ENCODE data around the gene SLC38A3. TPM values are rescaled to one million over a fixed set of nuclear protein-coding genes. Genes with fewer than 3 reads are reported as not detected.

The SLC38A3 gene
- total and polyA plus RNA-seq, 9 of the 15 experiments (the other 6 are each of a cell fraction or from before 2014, with no cell fraction given) = 0.09 to 0.38 (median 0.16) TPM; not detected in 6

DNA sequence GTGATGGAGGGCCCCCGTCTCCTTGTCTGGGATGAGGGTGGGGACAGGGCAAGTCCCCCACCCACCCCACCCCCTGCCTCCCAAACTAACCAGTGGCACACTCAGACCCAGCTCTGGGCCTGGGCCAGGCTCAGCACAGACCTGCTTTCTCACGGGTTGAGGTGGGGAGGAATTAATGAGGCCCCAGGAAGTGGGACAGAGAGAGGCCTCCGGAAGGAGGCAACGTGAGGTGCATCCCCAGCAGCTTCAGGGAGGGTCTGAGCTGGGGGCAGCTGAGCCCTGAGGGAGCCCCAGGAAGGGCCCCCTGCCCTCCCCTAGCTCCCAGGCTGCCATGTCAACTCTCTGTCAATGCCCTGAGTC lies 16.0 kb downstream of the SLC38A3 start:
- H3K4me2 ChIP-seq (ENCODE audit: insufficient read depth, low read length) = no peak overlapping the region
- ATAC-seq = no peak

More for the DNA sequence above, 16.0 kb downstream of the SLC38A3 start:
- CTCF ChIA-PET (ENCODE audit: low intra/inter-chr PET ratio) = no interaction called here
- no peaks in the 10 kb centered on the region for H3K9me3 ChIP-seq (replicated peaks; ENCODE audit: control insufficient read depth, insufficient read depth, low read depth, low read length)
- intact Hi-C loops (cut with micrococcal nuclease) (no loop called here), in situ Hi-C loops (cut with MboI) (no loop called here)
- no peak overlapping the region for H2AFZ ChIP-seq (ENCODE audit: low read depth, low read length)
- H3K4me3 ChIP-seq = no peak overlapping the region
- H3K27me3 ChIP-seq (ENCODE audit: control insufficient read depth in 2 of 2, insufficient read depth in 2 of 2, low read length in 2 of 2) = peaks cover 3 to 19% of the 10 kb centered on the region in 2 experiments; a peak in 2 of 5 replicates
- DNase-seq (ENCODE audit: extremely low read depth in 1 of 4, low spot score in 3 of 4) (no peak), FAIRE-seq (no peak)
- no peak overlapping the region for H3K9ac ChIP-seq (ENCODE audit: insufficient read depth in 1 of 2, low read depth in 2 of 2, low read length in 2 of 2)
- BruUV-seq (replicated peaks) = no TSS peak
- H4K20me1 ChIP-seq (replicated peaks; ENCODE audit: control insufficient read depth, insufficient read depth, low read length) = no peaks in the 10 kb centered on the region
- POLR2A ChIA-PET = interaction anchor here (0.7 to 0.9 kb wide), 2 partner anchors 11 to 71 kb away, joined by 3 read pairs; partner anchors contain the start of gene IFRD2
- no peak overlapping the region for H3K27ac ChIP-seq (ENCODE audit: extremely low read depth, low read depth, low read length)
- TF ChIP-seq MYBL2 (IDR thresholded peaks at IDR 0.05; ENCODE audit: low read depth) = no peak
- TF ChIP-seq MYBL2 (CRISPR knock-in tag; IDR thresholded peaks at IDR 0.05; ENCODE audit: borderline replicate concordance) = no peak
- TF ChIP-seq BDP1 (IDR thresholded peaks at IDR 0.05; ENCODE audit: insufficient read depth, insufficient read length) = no peak
- no peak for TF ChIP-seq SRSF7 (optimal IDR thresholded peaks at IDR 0.05; ENCODE audit: low read depth, low read length)
- TF ChIP-seq, protein P1, sequence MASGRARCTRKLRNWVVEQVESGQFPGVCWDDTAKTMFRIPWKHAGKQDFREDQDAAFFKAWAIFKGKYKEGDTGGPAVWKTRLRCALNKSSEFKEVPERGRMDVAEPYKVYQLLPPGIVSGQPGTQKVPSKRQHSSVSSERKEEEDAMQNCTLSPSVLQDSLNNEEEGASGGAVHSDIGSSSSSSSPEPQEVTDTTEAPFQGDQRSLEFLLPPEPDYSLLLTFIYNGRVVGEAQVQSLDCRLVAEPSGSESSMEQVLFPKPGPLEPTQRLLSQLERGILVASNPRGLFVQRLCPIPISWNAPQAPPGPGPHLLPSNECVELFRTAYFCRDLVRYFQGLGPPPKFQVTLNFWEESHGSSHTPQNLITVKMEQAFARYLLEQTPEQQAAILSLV (tag; IDR thresholded peaks at IDR 0.05) = no peak
- no peak for TF ChIP-seq CBX8 (IDR thresholded peaks at IDR 0.05; ENCODE audit: borderline replicate concordance, extremely low read depth, low read depth, low read length, poor library complexity, severe bottlenecking)
- TF ChIP-seq, protein P2, sequence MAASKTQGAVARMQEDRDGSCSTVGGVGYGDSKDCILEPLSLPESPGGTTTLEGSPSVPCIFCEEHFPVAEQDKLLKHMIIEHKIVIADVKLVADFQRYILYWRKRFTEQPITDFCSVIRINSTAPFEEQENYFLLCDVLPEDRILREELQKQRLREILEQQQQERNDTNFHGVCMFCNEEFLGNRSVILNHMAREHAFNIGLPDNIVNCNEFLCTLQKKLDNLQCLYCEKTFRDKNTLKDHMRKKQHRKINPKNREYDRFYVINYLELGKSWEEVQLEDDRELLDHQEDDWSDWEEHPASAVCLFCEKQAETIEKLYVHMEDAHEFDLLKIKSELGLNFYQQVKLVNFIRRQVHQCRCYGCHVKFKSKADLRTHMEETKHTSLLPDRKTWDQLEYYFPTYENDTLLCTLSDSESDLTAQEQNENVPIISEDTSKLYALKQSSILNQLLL (CRISPR knock-in tag; IDR thresholded peaks at IDR 0.05; ENCODE audit: borderline replicate concordance) = no peak
- TF ChIP-seq, protein P3, sequence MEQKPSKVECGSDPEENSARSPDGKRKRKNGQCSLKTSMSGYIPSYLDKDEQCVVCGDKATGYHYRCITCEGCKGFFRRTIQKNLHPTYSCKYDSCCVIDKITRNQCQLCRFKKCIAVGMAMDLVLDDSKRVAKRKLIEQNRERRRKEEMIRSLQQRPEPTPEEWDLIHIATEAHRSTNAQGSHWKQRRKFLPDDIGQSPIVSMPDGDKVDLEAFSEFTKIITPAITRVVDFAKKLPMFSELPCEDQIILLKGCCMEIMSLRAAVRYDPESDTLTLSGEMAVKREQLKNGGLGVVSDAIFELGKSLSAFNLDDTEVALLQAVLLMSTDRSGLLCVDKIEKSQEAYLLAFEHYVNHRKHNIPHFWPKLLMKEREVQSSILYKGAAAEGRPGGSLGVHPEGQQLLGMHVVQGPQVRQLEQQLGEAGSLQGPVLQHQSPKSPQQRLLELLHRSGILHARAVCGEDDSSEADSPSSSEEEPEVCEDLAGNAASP (IDR thresholded peaks at IDR 0.05) = no peak
- no peak for TF ChIP-seq RAD21 (CRISPR knock-in tag; conservative IDR thresholded peaks at IDR 0.05 in 1 of 2, IDR thresholded peaks at IDR 0.05 in 1 of 2)
- TF ChIP-seq, protein P4, sequence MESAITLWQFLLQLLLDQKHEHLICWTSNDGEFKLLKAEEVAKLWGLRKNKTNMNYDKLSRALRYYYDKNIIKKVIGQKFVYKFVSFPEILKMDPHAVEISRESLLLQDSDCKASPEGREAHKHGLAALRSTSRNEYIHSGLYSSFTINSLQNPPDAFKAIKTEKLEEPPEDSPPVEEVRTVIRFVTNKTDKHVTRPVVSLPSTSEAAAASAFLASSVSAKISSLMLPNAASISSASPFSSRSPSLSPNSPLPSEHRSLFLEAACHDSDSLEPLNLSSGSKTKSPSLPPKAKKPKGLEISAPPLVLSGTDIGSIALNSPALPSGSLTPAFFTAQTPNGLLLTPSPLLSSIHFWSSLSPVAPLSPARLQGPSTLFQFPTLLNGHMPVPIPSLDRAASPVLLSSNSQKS (CRISPR knock-in tag; IDR thresholded peaks at IDR 0.05) = no peak
- TF ChIP-seq HOXB6 (CRISPR knock-in tag; IDR thresholded peaks at IDR 0.05; ENCODE audit: borderline replicate concordance) = no peak
- H3K4me1 ChIP-seq (replicated peaks in 1 of 2; ENCODE audit: control insufficient read depth in 2 of 2, insufficient read depth in 2 of 2, low read length in 2 of 2) = peaks cover 0 to 6% of the 10 kb centered on the region in 2 experiments; a peak in 3 of 5 replicates
- no peaks in the 10 kb centered on the region for H3K36me3 ChIP-seq (ENCODE audit: control insufficient read depth, insufficient read depth, low read length)
- H3K79me2 ChIP-seq (ENCODE audit: control insufficient read depth, insufficient read depth, low read length) = no peaks in the 10 kb centered on the region
- no CpG with 5 or more reads among the region's 4 CpGs for WGBS (ENCODE audit: insufficient coverage, low coverage, missing lambda C conversion rate)
- no peaks in the 10 kb centered on the region for H3K9me1 ChIP-seq (ENCODE audit: control insufficient read depth, insufficient read depth, low read length)

Data from K562 (cell line).